HG03280 (cell line): ENCODE data around the gene UTRN.

Experiments
- ATAC-seq: cut with Tn5 transposase; IDR thresholded peaks from one replicate; pipeline ENCODE4 v1.9.1; 2021; ENCODE audit warnings: mild to moderate bottlenecking, moderate library complexity; ENCODE audit not compliant: unreplicated experiment

The UTRN gene

DNA sequence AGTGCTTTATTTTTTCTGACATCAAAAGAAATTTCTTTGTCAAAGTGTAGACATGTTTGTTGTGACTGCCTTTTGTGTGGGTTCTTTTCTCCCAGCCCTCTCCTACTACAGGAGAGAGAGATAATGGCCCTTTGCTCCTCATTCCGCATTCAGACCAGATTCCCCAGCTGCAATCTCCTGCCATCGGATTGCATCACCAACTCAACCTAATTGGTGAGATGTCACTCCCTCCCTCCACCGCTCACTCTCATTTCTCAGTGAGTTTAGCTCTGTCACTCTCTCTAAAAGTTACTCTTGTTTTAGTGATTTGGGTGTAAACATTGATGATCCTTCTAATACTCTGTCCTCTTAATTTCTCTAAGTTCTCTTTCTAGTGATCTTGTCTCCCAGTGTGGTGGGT is 22.7 kb downstream of the UTRN start:
- ATAC-seq: no peak

GRCh38 chr6:144310765-144311164 is 25.6 kb downstream of the UTRN start:
- no peak for ATAC-seq

DNA sequence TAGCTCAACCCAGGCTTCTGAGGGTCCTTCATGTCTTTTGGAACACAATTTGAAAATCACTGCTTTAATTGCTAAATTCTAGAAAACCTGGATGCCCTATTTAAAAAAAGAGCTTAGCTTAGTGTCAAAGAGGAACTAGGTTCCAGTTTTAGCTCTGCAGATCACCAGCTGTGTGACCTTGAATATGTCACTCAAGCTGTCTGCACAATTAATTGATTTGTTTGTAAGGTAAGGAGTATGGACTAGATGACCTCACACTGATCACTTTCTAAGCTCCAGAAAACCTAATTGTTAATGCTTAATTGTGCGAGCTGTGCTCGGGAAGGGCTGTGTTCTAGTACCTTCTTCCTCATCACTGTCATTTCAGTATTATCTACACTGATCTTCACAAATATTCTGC is 26.2 kb downstream of the UTRN start:
- ATAC-seq: no peak

GRCh38 chr6:144314003-144314485 is 28.9 kb downstream of the UTRN start:
- ATAC-seq: no peak

DNA sequence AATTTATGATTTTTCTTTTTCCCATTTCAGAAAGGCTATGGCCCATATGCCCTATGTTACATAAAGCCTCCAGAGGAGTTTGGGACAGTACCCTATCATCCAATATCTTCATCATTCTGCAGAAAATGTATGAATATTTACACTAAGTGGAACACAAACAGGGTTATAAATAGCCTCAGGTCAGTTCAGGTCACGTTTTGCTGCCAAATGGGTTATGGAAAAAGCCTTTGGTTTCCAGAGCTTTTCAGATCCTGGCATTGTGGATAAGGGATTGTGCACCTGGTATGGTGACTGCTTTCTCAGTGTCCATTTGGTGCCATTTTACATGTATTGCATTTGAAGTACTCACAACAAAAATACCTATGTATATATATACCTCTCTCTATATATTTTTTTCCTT is 29.4 kb downstream of the UTRN start:
- no peak for ATAC-seq

DNA sequence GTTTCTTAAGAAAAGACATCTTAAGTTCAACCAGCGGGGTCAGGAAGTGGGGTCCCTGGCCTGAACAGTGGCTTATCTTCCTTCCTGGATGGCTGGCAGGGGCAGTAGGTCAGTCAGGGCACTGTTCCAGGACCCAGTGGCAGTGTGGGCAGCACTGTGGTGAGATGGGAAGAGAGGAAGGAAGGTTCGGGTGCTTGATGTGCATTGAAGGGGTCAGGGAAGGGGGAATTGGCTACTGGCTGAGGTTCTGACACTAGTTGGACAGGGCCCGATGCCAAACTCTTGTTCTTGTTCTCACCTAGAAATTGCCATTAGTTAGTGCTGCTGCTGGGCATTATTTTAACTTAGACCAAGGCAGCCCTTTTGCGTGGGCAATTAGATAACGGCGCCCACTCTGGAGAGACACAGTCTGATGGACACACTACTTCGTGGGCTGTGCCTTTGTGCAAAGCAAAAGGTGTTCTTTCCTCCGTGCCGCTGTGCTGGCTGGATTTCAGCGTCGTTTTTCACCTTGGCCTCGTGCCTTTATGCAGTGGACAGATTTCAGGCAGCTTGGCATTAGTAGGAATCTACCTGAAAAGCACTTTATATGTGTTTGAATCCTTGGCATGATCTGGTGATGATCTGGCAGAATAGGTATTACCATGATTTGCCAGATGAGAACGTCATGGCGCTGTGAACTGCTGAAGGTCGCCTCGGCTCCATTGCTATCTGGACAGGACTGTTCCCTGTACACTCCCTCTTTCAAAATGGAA is 30.3 kb downstream of the UTRN start:
- ATAC-seq: no peak

DNA sequence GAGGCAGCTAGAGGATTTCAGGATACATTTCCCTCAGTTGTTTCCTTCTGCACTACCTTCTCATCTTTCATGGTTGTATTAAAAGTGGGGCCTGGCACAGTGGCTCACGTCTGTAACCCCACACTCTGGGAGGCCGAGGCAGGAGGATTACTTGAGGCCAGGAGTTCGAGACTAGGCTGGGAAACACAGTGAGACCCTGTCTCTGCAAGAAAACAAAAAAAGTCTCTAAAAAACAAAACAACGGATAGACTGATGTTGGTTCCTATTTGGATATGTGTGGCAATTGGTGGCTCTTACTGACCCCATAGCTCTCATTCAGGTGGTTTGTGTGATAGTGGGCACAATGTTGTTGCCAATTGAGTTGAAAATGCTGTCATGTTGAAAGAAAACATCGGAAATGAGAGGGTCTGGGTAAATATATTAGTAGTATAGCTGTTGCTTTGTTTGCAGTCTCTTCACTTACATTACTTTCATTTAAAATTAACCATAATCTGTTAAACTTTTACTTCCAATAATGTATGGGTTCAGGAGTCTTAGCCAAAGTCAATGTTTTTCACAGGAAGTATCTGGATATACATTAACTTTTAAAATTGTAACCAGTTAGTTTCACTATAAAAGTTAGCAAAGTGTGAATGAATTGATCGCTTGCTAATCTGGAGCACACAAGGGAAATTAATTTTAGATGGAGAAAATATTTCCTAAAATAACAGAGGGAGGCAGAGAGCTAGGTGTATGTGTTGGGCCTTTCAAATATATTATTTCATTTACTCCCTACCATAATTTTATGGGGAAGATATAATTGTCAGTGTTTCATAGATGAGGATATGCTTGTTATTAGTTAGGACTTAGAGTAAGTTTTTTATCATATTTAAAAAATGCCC is 31.1 kb downstream of the UTRN start:
- no peak for ATAC-seq

DNA sequence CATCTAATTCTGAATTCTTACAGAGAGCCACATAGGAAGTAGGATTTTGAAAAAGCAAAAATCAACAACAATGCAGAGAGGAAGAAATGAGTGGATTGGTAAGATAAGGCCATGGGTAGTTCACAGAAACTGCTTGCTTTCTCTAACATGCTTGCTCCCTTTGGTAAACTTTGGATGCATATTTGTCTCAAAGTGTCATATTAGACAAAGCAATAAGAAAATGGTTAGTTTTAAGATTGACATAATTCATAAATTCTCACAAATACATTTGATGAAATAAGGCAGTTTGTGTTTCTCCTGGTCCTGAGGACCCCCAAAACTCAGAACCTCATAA is 31.7 kb downstream of the UTRN start:
- no peak for ATAC-seq

DNA sequence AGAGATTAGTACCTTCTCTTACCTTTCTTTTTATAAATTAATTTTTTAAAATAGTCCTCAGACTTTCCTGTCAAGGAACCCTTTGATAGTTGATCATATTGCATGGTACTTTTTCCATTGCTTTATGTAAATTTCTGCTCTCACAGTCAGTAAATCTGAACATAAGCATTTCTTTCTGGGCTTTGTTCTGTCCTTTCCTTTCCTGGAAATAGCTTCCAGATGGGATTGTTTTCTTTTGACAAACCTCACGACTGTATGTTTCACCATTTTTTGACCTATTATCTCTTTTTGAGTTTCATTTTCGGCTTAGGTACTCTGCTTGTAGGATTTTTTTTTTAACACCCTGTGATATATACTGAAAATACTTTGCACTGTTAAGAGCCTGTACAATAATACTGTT is 32.6 kb downstream of the UTRN start:
- ATAC-seq: no peak

DNA sequence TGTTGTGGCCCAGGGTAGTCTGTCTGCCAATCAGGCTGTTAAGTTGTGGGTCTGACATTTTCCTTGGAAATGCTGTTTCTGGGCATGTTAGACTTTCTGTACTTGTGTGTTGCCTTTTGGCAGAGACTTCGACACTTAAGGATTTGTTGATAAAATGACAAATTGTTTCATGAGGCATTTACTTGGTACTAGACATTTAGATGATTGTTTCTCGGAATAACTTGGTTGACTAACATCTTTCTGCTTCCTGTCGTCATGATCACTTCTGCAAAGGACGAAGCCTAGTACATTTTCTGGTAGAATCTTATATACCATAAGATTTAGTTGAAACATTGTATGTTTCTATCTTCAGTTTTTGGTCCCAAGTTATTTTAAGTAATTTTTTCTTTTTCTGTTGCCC is 34.1 kb downstream of the UTRN start:
- no peak for ATAC-seq

DNA sequence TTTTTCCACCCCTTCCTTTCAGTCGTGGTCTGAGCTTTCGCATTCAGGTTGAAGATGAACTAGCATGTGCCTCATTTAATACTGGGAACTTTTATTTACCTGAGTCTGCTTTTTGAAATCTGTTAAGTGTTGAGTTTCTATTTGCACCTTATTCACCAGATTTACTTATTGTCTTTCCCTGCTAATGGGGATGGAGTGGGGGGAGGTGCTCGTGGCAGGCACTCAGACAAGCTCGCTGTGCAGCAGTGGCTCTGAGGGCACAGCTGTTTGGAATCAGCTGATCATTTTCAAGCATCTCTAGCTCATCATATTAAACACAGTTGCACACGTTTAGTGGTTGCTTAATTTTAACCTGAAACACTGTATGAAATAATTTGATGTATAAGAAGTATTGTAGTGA is 35.6 kb downstream of the UTRN start:
- no peak for ATAC-seq

- no peak for ATAC-seq
Observed at GRCh38 chr6:144321839-144322591, 36.9 kb downstream of the UTRN start.

- ATAC-seq: no peak
Observed at GRCh38 chr6:144325232-144325631, 40.1 kb downstream of the UTRN start.

DNA sequence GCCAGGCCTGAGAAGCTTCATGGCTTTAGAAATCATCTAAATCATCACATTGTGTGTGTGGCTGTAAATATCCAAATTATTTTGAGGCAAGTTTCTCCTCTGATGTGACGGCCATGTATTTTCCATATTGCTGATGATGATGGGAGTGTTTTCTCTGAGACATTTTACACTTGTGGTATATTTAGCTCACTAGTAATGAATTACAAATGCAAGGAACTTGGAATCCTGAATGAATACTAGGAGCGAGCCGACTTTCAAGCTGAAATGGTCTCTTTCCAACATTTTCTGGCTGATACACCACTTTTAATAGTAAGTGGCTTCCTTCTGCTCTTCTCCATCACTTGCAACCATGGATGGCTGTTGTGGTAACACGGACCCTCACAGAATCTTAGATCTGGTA is 41.3 kb downstream of the UTRN start:
- no peak for ATAC-seq

DNA sequence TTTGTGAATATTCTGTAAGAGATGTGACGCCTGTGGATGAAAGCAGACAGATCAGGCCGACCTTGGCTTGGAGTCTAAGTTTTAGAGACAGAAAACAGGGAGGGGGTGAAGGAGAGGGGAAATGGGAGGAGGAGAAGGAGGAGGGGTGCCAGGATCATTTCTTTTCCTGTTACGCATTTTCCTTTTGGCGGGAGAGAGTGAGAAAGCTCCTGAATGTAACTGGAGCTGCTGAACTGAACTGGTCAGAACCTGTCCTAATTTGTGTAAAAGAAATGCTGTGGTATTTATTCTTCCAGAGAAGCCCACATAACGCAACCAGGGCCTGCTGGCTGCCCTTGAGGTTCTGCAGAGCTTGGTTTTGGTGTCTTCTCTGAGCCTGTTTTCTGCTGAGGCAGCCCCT is 41.9 kb downstream of the UTRN start:
- no peak for ATAC-seq

DNA sequence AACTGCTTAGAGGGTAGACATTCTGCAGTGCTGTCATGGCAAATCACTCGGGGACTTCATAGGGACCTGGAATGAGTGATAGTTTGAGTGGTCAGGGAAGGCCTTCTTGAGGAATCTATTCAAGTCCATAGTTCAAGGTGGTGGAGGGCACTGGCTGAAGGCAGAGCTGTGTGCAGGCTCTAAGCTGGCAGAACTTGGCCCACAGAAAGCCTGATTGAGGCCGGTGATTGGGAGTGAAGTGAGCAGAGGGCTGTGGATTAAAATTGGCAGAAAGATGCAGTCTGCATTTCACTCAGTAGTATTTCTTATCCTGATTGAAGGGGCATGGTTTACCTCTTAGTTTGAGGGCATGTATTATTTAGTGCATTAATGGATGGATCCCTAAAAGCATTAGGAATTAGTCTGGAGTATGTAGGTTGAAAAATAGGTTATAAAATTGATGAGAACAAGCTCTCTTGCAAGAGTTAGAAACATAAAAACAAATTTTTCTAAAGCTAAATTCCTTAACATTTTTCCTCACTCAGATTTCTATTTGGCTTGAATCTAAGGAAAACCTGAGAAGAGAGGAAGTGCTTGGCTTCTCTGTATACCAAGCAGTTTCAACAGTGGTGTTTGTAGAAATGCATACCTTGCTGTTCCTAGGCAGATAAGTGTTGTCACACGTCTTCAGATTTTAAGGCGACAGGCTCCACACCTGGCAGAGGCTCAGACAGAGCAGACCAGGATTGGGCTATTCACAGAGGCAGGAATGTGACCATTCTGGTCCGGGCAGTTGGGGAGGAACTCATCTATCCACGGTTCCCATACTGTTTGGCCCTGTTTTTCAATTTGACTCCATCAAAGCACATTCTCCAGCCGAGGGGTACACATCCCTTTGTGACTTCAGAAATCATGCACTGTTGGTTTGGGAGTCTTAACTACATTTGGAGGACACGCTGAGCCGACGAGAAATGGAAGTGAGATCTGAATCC is 45.2 kb downstream of the UTRN start:
- ATAC-seq: no peak

DNA sequence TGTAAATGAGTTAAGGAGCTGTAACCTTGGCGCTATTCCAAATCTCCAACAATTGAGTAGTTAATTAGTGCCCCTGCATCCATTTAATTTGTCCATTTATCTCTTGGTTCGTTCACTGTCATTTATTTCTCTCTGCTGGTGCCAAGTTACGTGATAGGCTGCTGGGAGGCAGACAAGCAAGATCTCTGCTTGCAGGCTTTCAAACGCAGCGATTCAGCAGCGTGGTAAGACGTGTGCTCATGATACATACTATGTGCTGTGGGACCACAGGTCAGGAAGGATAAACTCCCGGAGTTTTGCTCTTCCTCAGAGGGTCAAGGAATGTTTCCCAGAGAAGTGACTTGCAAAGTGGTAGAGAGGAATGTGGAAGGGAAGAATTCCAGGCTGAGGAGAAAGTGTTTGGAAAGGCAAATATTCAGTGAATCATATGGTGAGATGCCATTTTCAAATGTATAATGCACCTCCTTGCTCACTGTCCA is 46.4 kb downstream of the UTRN start:
- ATAC-seq: no peak

GRCh38 chr6:144332177-144332576 is 47.0 kb downstream of the UTRN start:
- no peak for ATAC-seq

- peak; percentile 70 for ATAC-seq
Observed at GRCh38 chr6:144334150-144334708, 49.1 kb downstream of the UTRN start.
